ENCODE results near the gene TDRD6.
"Not testable (repeated sequence)": the region's sequence is repeated elsewhere in the genome, so short reads cannot be mapped to it uniquely, and the experiment has no call there.

Gene TDRD6

GRCh38 chr6:46743425-46744158 is 55.9 kb downstream of the TDRD6 start:
- no peak for DNase-seq (ENCODE audit: low spot score)

- not testable (repeated sequence) for DNase-seq (ENCODE audit: low spot score)
Measured at GRCh38 chr6:46744159-46744725, 56.6 kb downstream of the TDRD6 start.

GRCh38 chr6:46745973-46746372 is 58.3 kb downstream of the TDRD6 start:
- DNase-seq (ENCODE audit: low spot score): no peak

- no peak for DNase-seq (ENCODE audit: low spot score)
Measured at GRCh38 chr6:46746696-46747095, 59.0 kb downstream of the TDRD6 start, which contains the start of gene ANKRD66. Gene ANKRD66 (plus strand): TSS chr6:46746933. CDS start chr6:46751949, 5,016 bp downstream.

GRCh38 chr6:46748940-46749503 is 61.3 kb downstream of the TDRD6 start:
- DNase-seq (ENCODE audit: low spot score): no peak

- DNase-seq (ENCODE audit: low spot score): no peak
Measured at GRCh38 chr6:46749731-46750130, 62.0 kb downstream of the TDRD6 start.

GRCh38 chr6:46751658-46752057 is 64.0 kb downstream of the TDRD6 start:
- DNase-seq (ENCODE audit: low spot score): no peak
